Ovary (tissue), 9 donors: ENCODE results near the gene INHBC. TPM values are rescaled to one million over a fixed set of nuclear protein-coding genes. Genes with fewer than 3 reads are reported as not detected.

Source experiments
- DNase-seq, 5 donors: peaks; one replicate each; pipeline ENCODE4 v3.0.0-alpha.2; 2019 to 2020
- H3K27ac ChIP-seq, 2 donors: fragments of 200-600 bp; one replicate each; pipeline versions ENCODE4 v1.5.1 to v1.8.0; 2019 to 2022
- H3K27me3 ChIP-seq: fragments of 200-600 bp; one replicate; pipeline ENCODE4 v1.8.0; 2022
- H3K36me3 ChIP-seq: fragments of 200-600 bp; sonication (generic); one replicate; pipeline ENCODE4 v1.5.1; 2019
- H3K4me1 ChIP-seq: one replicate; pipeline ENCODE4 v1.8.1; 2013; ENCODE audit warnings: mild to moderate bottlenecking, moderate library complexity; ENCODE audit not compliant: insufficient read depth
- H3K4me3 ChIP-seq: fragments of 200-600 bp; sonication (generic); one replicate; pipeline ENCODE4 v1.5.1; 2017
- H3K9me3 ChIP-seq, 2 donors: fragments of 200-600 bp in 1 of 2; sonication (generic) in 1 of 2; one replicate each; pipeline versions ENCODE4 v1.5.1 to v1.8.1; 2013 to 2019; ENCODE audit warnings: mild to moderate bottlenecking in 1 of 2, moderate library complexity in 1 of 2
- EP300 ChIP-seq: sonication (generic); formaldehyde crosslinking; IDR thresholded peaks from one replicate; pipeline ENCODE4 v1.6.1; 2017; ENCODE audit warnings: antibody characterized with exemption
- POLR2A ChIP-seq: fragments of 450-650 bp; IDR thresholded peaks from one replicate; pipeline ENCODE4 v1.6.1; 2017; ENCODE audit warnings: antibody characterized with exemption, mild to moderate bottlenecking, moderate library complexity
- WGBS, 3 donors: extraction: QIAGEN DNeasy Blood & Tissue Kit in 1 of 3; methylation state at CpG; one replicate each; pipeline versions ENCODE4 v1.1.5 to v1.1.7; 2013 to 2017; 5-methylcytosine and 5-hydroxymethylcytosine counted together
- intact Hi-C, 4 donors: fragments of 100-400 bp; cut with DNase I; formaldehyde crosslinking; loops; one replicate each; pipeline versions ENCODE4 v1.11.0 to v1.15.1; 2022 to 2023
- polyA plus RNA-seq, 2 donors: library from polyadenylated mRNA; stranded (reverse); fragments of 200-250 nt in 1 of 2; fragments of 350-450 nt in 1 of 2; fragmentation: Illumina TruSeq in 1 of 2; extraction: RNeasy Lipid Tissue Mini Kit (QIAGEN cat#74804) in 1 of 2; gene quantifications; one replicate each; pipeline ENCODE4 v1.2.3, GENCODE V29; 2013 to 2014
- total RNA-seq, 7 donors: library from RNA; depleted of rRNA in 2 of 7; stranded (reverse); fragments of >200 nt in 2 of 7; fragmentation: NEBNext Ultra II Directional in 3 of 7; extraction: Animal tissue kit (Norgen Biotek cat#: 25700) in 3 of 7; gene quantifications; one replicate each; pipeline versions ENCODE4 v1.1.0 to v1.2.4, GENCODE V29; 2016 to 2023
- TF ChIP-seq, protein P1 (sequence below), 3 donors: fragments of 450-650 bp in 2 of 3; fragments of 200-600 bp in 1 of 3; IDR thresholded peaks; one replicate each; pipeline versions ENCODE4 v1.5.1 to v1.8.0; 2016 to 2022; ENCODE audit warnings: antibody characterized with exemption in 3 of 3, mild to moderate bottlenecking in 1 of 3
- donor health status: DM: no; HTN: no; CAD: no; lungs with moderate emphysema.
- donor health status: DM: no; HTN: no; CAD: no.
- donor health status: Bipolar disorder and iron deficiency.
- donor health status: DM: yes; HTN: yes; CAD: no.
- donor health status: DM: no; HTN: no; CAD: no.
- donor health status: DM: yes; HTN: yes; CAD: no.

The INHBC gene
- total and polyA plus RNA-seq, 9 donors = 0.07 to 0.27 (median 0.12) TPM; not detected in 5

DNA sequence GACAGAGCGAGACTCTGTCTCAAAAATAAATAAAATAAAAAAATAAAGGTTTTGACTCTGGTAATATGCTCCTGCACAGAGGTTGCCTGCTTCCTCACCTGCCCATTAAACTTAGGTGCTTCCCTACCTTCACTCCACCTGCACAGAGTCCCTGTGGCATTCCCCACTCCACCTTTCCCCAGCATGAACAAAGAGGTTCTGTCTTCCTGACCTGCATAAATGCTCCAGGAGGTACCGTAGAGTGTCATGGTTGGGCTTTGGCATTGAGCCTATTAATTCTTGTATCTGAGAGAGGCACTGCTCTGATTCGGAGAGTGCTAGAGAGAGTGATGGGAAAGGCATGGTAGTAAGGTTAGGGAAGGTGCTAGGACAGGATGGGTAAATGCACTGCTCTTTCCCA is 38.8 kb downstream of the INHBC start:
- 33 to 46% (median 35%) methylated on average over 3 of the region's 3 CpGs for WGBS, 3 donors
- no peak for DNase-seq
- H3K27me3 ChIP-seq = no peaks in the 10 kb centered on the region
- no peaks in the 10 kb centered on the region for H3K9me3 ChIP-seq
- TF ChIP-seq, protein P1, sequence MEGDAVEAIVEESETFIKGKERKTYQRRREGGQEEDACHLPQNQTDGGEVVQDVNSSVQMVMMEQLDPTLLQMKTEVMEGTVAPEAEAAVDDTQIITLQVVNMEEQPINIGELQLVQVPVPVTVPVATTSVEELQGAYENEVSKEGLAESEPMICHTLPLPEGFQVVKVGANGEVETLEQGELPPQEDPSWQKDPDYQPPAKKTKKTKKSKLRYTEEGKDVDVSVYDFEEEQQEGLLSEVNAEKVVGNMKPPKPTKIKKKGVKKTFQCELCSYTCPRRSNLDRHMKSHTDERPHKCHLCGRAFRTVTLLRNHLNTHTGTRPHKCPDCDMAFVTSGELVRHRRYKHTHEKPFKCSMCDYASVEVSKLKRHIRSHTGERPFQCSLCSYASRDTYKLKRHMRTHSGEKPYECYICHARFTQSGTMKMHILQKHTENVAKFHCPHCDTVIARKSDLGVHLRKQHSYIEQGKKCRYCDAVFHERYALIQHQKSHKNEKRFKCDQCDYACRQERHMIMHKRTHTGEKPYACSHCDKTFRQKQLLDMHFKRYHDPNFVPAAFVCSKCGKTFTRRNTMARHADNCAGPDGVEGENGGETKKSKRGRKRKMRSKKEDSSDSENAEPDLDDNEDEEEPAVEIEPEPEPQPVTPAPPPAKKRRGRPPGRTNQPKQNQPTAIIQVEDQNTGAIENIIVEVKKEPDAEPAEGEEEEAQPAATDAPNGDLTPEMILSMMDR (IDR thresholded peaks at IDR 0.05) = no peak
- TF ChIP-seq EP300 (no peak), POLR2A (no peak)
- intact Hi-C loops = no loop called here
- no peak overlapping the region for H3K4me3 ChIP-seq
- no peak overlapping the region for H3K27ac ChIP-seq
- H3K36me3 ChIP-seq = no peaks in the 10 kb centered on the region
- peaks cover 7% of the 10 kb centered on the region for H3K4me1 ChIP-seq

DNA sequence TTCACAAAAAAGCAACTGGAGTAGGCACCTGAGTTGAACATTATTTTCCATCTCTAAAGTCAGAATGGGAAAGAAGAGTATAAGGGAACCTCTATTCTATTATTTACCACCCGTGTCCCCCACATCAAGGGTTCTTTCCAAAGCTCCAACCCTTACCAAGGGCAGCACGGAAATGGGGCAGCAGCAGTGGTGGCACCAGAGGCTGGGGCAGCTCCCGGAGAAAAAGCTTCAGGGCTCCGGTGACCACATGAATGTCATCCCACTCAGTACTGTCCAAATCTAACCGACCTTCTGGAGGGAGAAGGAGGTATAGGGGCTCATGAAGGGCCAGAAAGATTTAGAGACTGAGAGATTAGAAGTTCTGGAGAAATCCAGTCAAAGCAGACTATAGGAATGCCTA is 39.3 kb downstream of the INHBC start:
- intact Hi-C loops = no loop called here
- Histone ChIP-seq H3K36me3 (no peaks in the 10 kb centered on the region), H3K9me3 (no peaks in the 10 kb centered on the region), H3K27ac (no peak overlapping the region), H3K27me3 (no peaks in the 10 kb centered on the region), H3K4me1 (peaks cover 7% of the 10 kb centered on the region), H3K4me3 (no peak overlapping the region)
- no peak for TF ChIP-seq POLR2A
- no peak for TF ChIP-seq EP300
- TF ChIP-seq, protein P1 (IDR thresholded peaks at IDR 0.05) = no peak
- DNase-seq = no peak
- WGBS, 3 donors = 87 to 89% (median 88%) methylated on average over 5 of the region's 5 CpGs

DNA sequence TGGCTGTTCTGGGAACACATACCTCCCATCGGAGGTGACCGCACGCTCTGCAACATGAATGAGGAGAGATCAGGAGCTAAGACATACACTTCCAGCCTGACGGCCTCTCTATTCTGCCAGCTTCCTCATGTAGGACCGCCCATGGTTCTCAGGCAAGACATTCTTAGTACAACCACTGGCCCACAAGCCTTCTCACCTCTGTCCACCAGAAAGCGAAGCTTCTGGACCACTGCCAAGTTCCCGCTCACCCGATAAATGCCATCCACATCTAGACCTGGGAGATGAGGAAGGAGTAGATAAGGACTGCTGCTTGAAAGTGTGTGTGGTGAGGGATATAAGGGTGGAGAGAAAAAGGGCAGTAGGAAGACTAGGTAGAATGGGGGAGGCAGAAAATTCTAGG is 39.8 kb downstream of the INHBC start:
- 68 to 69% (median 68%) methylated on average over 8 of the region's 8 CpGs for WGBS, 3 donors
- no peaks in the 10 kb centered on the region for H3K9me3 ChIP-seq

DNA sequence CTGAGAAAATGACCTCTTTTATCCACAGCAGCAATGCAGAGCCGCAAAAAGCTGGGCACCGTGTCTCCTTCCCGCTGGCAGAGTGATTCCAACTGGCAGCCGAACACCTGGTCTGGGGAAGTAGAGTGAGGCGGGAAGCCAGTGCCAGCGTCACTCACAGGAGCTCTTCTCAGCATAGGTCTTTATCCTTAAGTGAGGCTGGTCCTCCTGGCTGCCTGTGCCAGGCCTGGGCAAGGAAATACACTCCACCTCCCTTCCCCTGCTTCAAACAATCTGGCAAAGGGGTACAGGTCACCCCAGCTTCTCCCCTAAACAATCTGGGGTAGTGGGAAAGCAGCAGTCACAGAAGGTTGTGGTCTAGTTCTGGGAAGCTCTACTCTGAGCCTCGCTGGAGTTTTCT is 40.3 kb downstream of the INHBC start:
- intact Hi-C loops = no loop called here
- H3K36me3 ChIP-seq = no peaks in the 10 kb centered on the region
- WGBS, 3 donors = 56 to 64% (median 57%) methylated on average over 7 of the region's 7 CpGs
- DNase-seq = no peak
- no peaks in the 10 kb centered on the region for H3K9me3 ChIP-seq
- no peak overlapping the region for H3K4me3 ChIP-seq
- TF ChIP-seq POLR2A (no peak), EP300 (no peak)
- TF ChIP-seq, protein P1 (IDR thresholded peaks at IDR 0.05) = no peak
- peaks cover 7% of the 10 kb centered on the region for H3K4me1 ChIP-seq
- H3K27ac ChIP-seq = no peak overlapping the region
- no peaks in the 10 kb centered on the region for H3K27me3 ChIP-seq

More for the DNA sequence above, 39.8 kb downstream of the INHBC start:
- Histone ChIP-seq H3K4me3 (no peak overlapping the region), H3K27ac (no peak overlapping the region), H3K4me1 (peaks cover 7% of the 10 kb centered on the region), H3K36me3 (no peaks in the 10 kb centered on the region), H3K27me3 (no peaks in the 10 kb centered on the region)
- TF ChIP-seq EP300 (no peak), POLR2A (no peak)
- TF ChIP-seq, protein P1 (IDR thresholded peaks at IDR 0.05) = no peak
- intact Hi-C loops = no loop called here
- no peak for DNase-seq
